Activated naive CD8-positive, alpha-beta T cell treated with anti-CD3 and anti-CD28 coated beads, Interleukin-2, amount 50 U/mL, for 16 hours (primary cell): ENCODE results near the gene WNT7B.

Source experiments
- DNase-seq: peaks from one replicate; pipeline ENCODE4 v3.0.0-alpha.2; 2020; ENCODE audit warnings: low read depth, low spot score

The WNT7B gene

DNA sequence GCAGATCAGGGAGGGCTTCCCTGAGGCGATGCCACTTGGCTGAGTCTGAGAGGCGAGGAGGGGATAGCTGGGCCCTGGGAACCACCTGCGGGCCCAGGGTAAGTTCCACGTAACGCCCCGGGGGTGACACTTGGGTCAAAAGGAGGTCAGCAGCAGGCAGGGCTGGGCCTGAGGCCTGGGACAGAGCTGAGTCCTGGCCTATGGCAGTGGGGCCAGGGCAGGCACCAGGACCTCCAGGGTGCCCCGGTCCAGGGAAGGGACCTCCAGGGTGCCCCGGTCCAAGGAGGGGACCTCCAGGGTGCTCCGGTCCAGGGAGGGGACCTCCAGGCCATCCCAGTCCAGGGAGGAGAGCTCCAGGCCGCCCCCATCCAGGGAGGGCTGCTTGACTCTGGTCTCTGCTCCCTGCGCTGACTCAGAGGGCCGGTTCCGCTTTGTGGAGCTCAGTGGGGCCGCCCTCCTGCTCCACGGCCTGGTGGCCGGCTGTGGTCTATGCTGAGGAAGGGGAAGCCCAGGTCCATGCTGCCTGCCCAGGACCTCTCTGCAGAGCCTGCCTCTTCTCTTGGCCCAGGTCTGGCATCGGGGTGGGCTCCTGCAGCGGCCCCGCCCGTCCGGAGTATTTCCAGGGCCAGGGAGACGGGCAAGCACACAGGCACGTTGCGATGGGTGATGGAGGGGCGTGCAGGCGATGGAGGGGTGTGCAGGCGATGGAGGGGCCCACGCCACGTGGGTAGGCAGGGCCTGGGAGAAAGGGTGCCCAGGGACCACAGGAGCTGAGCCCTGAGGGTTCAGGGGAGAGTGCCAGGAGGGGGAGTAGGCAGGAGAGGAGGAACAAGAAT lies 19.5 kb upstream of the WNT7B start:
- DNase-seq, result no peak

DNA sequence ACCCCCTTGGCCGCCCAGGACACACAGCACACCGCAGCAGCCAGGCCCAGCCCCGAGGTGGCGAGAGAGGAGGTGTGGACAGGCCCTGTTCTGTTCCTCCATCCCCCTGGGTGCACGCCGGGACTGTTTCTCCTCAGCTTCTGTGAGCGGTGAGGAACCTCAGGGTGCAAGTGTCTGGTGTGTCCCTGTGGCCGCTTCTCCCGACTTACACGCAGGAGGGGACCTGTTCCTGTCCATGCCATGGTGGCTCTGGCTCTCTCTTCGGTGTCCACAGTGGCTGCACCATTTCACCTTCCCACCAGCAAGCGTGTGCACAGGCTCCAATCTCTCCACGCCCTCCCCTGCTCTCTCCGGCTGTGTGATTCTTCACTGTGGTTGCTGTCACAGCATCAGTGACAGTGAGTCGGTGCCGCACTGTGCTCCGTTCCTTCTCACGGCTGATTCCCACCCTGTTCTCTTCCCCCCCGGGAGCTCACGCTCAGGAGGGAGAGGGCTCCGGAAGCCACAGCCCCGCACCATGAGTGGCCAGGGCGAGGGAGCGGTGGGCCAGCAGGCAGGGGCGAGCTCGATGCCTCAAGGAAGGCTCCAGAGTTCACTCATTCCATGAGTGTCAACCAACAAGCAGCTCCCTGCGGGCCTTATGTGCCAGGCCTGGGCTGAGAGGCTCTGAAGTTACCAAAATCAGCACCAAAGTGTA lies 18.6 kb upstream of the WNT7B start:
- no peak for DNase-seq

DNA sequence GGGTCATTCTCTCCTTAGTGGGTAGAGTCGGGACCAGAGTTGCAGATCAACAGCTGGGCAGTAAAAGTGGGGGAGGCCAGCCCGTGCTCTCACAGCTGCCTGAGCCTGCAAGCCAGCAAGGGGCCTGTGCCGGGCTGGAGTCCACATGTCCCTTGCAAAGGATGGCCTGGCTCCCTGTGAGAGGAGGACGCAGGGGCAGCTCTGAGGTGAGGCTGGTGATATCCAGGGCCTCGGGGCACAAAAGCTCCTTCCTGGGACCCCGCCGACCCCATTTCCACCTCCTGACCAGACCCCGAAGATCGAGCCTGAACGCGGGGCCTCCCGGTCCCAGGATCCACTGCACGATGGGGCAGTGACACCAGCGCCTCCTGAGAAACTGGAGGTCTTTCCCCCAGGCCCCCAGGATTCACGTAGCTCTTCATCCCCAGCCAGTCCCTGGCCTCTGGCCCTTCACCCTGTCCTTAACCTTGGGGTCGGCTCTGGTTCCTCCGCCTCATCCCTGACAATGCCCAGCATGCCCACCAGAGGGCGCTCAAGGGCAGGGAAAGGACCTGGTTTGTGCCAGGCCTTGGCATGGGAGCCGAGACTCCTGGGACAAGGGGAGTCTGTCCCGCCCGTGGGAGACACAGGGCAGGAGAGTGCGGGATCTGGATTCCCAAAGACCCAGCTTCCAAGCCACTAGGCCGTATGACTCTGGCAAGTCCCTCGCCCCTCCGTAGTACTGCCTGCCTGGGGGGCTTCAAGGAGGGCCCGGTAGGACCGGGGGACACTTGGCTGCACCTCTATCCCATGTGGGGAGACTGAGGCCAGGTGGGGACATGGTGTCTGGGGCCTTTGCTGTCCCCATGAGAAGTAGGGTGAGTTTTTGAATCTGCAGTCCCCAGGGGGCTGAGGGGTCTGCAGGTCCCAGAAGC lies 17.8 kb upstream of the WNT7B start:
- peak; percentile 56 for DNase-seq

DNA sequence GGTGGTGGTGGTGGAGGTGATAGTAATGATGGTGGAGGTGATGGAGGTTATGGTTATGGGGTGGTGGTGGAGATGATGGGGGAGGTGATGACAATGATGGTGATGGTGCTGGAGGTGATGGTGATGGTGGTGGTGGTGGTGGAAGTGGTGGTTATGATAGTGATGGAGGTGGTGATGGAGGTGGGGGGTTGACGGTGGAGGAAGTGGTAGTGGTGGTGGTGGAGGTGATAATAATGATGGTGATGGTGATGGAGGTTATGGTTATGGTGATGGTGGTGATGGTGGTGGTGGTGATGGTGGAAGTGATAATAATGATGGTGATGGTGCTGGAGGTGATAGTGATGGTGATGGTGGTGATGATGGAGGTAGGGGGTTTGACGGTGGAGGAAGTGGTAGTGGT lies 16.9 kb upstream of the WNT7B start:
- DNase-seq, result no peak

DNA sequence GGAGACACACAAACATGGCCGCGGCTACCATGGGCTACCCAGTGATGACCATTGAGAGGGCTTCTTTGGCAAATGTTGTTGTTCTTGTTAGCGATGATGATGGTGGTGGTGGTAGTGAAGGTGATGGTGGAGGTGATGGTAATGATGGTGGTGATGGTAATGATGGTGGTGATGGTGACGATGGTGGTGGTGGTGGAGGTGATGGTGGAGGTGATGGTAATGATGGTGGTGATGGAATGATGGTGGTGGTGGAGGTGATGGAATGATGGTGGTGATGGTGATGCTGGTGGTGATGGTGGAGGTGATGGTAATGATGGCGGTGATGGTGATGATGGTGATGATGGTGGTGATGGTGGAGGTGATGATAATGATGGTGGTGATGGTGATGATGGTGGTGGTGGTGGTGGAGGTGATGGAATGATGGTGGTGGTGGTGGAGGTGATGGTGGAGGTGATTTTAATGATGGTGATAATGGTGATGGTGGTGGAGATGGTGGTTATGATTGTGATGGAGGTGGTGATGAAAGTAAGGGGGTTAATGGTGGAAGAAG lies 16.3 kb upstream of the WNT7B start:
- no peak for DNase-seq

DNA sequence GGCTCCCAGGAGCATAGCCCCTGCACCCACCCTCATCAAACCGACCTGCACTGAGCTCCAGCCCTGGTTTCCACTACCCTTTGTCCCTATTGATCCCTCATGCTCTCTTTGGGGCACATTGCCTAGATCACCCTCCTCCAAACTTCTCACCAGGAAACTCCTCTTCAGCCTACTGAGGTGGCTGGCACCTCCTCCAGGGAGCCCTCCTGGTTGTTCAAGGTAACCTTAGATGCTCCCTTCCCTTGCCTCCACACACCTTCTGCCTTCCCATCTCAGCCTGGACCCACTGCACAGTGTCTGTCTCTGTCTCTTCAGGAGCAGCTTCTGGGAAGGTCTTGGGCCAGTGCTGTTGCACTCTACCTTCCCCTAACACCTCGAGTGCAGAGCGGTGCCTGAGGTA lies 15.8 kb upstream of the WNT7B start:
- DNase-seq, result no peak

DNA sequence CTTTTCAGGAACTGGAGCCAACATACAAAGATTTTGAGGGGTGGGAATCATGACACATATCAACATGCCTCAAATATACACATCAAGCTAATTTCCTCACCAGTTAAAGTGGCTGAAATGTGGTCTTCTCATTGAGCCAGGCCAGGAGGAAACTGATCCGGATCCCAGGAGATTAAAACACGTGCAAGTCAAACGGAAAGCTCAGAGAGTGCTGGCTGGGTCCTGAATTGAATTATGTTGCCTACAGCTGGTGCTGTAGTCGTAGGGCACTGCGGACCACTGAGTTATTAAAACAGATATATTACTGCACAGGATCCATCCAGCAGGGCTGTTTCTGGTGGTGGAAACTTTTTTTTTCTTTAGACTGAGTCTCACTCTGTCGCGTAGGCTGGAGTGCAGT lies 14.1 kb upstream of the WNT7B start:
- DNase-seq, result no peak

DNA sequence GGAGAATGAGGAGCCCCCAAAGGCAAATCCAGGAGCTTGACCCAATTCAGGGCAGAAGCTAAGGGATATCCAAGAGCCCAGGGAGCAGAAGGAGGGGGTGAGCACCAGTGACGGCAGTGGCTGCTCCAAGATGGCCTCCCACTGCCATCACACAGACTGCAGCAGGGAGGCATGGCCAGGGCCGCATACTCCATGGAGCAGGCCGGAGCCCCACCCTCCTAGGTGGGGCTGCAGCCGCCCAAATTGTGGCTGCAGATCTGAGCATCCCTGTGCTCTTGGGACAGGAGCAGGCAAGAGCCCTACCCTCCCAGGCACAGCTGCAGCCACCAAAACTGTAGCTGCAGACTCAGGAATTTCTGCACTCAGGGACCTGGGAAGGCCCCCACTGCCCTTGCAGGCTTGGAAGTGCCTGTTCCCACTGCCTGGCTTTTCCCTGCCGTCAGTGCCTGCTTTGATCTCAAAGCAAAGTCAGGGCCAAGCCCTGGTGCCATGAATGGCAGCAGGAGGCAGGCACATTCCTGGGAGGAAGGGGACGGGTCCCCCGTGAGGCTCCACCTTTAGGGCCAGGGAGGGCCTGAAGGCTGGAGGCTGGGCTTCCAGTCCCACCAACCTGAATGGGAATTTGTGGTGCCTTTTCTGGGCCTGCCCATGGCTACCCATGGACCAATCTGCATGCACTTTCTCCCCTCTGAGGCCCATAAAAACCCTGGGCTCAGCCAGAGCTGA lies 10.3 kb upstream of the WNT7B start:
- DNase-seq, result no peak

DNA sequence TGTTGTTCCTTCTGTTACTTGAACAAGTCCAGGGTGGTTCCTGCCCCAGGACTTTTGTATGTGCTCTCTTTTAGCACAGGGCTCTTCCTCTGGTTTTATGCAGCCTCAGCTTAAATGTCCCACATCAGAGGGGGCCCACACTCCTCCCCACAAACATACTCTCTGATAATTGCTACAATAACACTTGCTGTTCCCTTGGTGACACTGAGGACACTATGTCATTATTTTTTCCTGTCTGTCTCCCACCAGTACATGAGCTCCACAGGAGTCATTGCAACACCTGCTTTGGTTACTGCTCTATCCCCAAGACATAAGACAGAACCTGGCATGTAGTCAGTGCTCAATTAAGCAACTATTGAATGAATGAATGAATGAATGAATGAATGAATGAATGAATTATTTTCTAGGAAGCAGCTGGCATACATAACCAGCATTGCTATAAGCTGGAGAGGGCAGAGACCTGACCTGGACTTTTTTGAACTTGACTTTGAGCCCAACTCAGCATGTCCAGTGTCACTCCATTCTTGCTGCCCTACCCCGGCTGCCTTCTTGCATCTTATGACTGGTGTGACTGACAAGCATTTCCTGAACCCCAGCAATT lies 7.5 kb upstream of the WNT7B start:
- DNase-seq, result no peak

DNA sequence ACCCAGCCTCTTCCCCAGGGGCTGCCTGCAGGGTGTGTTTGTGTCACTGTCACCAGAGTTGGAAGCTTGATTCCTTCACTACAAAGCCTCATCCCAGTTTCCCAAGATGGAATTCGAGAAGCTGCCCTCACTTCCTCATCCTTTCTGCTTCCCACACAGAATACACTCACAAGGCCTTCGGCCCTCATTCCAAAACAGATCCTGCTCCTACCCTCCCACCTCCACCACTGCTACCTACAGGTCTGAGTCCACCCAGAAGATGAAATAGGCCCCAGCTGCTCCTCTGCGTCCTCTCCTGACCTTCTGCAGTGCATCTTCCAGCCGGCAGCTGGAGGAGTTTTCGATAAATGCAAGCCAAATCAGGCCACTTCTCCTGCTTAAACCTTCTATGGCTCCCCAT lies 6.8 kb upstream of the WNT7B start:
- DNase-seq, result no peak

DNA sequence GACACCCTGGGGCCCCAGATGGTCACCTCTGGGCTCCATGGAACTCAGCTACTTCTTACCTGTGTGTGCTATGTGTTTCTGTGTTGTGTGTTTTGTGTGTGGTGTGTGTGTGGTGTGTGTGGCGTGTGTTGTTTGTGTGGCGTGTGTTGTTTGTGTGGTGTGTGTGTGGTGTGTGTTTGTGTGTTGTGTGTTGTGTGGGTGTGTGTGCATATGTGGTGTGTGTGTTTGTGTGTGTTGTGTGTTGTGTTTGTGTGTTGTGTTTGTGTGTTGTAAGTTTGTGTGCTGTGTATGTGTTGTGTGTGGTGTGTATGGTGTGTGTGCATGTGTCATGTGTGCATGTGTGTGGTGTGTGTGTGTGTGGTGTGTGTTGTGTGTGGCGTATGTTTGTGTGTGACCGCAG lies 3.8 kb upstream of the WNT7B start:
- DNase-seq, result no peak

DNA sequence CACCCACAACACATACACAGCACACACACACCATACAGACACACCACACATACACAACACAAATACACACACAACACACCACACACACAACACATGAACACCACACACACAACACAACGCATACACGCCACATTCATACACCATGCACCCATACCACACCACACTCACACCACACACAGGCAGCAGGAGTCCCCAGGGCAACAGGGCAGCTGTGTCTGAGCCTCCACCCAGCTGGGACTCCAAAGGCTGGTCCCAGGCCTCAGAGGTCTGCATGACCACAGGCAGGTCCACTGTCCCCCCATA lies 3.3 kb upstream of the WNT7B start:
- no peak for DNase-seq

DNA sequence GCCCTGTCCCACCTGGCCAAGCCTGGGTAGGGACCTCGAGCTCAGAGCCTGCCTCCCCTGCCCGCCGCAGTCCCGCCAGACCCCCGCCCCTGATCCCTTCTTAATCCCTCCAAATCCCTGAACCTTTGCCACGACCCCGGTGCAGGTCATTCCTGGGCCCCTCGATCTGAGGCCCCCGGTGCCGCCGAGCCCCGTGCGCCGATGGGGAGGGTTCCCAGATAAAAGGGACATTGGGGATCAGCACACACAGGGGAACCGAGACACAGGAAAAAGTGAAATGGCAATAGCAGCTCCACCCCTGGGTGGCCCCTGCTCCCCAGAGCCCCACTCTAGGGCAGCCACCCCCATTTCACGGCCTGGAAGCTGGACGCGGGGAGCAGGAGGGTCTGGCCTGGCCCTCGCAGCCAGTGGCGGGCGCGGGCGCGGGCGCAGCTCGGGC lies 1.3 kb upstream of the WNT7B start:
- DNase-seq, result no peak

DNA sequence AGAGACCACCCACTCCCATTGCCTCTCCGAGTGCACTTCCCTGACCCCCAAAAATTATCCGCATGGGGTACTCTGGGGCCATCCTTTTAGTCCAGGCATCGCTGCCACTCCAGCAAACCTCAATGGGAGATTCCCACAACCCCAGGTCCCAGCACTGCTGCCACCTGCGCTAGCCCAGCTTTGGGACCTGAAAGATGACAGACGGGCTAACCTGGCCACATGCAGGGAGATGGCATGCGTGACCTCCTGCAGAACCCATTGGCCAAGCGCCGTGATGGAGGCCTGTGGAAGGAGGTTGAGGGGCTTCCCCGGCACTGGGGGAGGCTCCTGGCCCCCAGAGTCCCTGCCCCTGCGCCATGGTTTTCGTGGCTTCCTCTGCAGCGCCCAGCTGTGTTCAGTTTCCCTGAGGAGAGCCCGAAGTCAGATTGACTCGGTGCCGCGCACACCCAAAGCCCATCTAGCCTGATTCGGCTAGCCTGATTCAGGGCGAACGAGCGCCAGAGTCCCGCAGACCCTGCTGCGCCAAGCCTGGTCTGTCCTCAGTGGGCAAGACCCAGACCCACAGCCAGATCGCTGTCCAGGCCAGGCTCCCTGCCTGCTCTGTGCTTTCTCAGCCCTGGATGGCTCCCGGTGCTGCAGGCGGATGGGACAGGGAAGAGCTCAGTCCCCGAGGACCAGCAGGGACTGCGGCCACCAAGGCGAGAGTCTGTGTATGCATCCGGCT lies 751 bp upstream of the WNT7B start:
- DNase-seq, result no peak

DNA sequence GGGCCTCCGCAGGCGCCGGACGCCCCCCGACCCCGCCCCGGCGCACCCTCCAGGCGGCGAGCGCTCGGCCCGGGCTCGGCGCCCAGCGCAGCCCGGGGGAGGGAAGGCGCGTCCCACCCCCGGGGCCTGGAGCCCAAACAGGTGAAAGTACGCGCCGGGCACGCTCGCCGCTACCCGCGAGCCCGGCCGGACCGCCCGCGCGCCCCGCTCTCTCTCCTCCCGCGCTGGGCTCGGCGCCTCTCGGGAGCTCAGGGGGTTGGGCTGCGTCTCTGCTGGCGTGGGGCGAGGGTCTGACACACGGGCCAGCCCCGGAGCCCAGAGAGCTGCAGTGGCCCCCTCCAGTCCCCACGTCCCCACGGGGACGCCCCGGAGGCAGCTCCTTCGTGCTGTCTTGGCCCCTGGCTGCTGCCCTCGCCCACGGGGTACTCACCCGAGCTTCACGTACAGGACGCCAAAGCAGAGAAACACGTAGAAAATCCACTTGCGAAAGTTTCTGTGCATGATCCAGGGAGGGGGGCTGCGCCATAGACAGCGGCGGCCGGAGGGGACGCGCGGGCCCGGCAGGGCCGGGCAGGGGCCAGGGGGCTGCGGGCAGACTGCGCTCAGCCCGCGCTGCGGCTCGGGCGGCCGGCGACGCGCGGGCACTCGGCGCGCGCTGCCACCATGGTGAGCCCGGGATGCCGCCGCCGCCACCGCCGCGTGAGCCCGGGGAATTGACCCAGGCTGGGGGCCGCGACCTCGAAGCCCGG lies 534 bp downstream of the WNT7B start:
- no peak for DNase-seq

DNA sequence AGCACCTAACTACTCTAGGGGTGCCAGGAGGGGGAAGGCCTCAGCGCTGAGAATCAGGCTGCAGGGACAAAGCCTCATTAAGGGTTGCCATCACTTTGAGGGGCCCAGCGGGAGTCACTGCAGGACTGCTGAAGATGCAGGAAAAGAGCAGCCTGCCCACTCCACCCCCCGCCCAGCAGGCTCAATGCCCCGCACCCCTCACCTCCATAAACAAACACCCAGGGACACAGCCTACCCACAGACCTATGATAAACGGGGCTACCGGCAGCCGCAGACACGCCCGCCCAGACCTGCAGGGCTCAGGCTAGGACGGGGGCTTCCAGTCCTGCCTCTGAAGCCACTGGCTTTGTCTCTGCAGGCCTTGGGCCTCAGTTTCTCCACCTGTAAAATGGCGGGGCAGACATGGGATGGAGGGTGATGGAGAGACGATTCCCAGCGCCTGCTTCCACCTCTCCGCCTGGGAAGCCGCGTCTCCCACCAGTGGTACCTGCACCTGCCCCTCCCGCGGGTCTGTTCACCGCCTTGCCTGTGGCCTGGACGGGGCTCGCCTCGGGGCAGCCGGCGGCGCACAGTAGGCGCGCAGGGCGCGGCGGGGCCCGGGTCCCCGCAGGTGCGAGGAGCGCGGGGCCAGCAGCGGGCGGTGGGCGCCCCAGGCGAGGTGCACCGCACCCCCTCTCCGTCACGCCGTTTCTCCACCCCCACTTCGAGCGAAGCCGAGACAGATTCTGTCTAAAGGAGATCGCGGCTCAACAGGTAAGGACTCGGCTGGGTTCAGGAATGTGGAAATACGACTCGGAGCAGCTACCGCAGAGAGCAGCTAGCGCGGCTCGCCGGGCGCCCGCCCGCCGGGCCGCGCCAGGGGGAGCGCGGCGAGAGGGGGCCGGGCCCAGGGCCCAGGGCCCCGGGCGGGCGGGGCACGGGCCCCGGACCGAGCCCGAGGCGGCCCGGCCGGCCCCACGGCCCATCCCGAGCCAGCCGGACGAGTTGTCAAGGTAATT lies 1.5 kb downstream of the WNT7B start:
- DNase-seq, result no peak

DNA sequence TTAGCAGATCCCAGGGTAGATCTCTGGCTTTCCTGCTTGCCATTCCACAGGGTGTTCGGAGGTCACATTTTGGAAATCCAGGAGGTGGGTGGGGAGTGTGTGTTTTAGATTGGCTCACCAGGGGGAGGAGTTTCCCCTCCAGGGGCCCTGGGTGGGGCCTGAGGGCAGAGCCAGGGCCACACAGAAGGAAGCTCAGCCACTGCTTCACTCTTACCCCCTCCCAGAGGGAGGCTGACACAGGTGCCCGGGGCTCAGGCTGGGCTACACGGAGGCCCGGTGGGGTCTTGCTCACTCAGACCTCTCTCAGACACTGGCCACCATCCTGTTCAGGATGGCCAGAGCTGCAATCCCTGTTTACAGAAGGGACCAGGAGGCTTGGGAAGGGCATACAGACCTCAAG lies 2.5 kb downstream of the WNT7B start:
- DNase-seq, result no peak

DNA sequence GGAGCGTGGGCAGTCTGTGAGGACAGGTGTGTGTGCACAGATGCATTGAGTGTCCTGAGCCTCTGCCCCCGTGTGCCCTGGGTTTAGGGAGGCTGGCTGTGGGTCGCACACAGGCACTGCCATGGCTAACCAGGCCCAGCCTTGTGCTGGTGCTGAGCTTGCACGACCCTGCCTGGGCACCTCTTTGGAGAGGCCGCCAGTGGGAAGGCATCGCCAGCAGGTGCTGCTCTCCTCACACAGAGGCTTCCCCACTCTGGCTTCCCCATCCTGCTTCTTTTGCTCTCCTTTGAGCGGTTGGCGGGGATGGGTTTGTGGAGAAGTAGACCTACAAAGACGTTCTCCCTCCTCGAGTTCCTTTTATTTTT lies 4.1 kb downstream of the WNT7B start:
- DNase-seq, result no peak
